ENCODE measurements around the gene CCL26.

DNA sequence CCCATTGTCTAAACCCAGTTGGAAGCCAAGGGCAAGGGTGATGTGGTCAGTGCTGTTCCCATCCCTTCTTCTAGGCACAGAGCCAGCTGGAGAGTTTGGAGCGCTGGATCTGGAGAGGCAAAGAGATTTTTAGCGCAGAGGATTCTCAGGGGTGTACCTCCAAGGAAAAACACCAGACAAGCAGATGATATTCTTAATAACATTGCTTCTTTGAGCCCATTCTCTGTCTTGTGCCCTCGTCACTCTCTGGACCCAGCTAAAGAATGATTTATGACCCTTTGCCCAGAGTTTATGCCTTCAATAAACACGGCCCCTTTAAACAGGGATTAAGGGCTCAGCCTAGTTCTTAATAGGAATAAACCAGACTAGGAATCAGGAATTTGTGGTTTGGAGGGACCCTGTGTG lies 28.6 kb downstream of the CCL26 start:
- TF ChIP-seq EZH2phosphoT487 (IDR thresholded peaks at IDR 0.05; ENCODE audit: insufficient read depth, low read depth): no peak
- no peak for TF ChIP-seq EZH2 (IDR thresholded peaks at IDR 0.05; ENCODE audit: insufficient read depth, poor library complexity, severe bottlenecking)
